HG02884 (cell line): ENCODE measurements around the gene SF3A2.

Source experiments
- ATAC-seq: cut with Tn5 transposase; IDR thresholded peaks from one replicate; pipeline ENCODE4 v1.9.1; 2021; ENCODE audit warnings: mild to moderate bottlenecking, moderate library complexity; ENCODE audit not compliant: unreplicated experiment

SF3A2 gene

GRCh38 chr19:2239771-2240770 lies 3.4 kb downstream of the SF3A2 start:
- no peak for ATAC-seq

- no peak for ATAC-seq
Measured at GRCh38 chr19:2240881-2241760, 4.5 kb downstream of the SF3A2 start.

- ATAC-seq: no peak
Measured at GRCh38 chr19:2242092-2242537, 5.5 kb downstream of the SF3A2 start.

- no peak for ATAC-seq
Measured at GRCh38 chr19:2242816-2243215, 6.2 kb downstream of the SF3A2 start.

- no peak for ATAC-seq
Measured at GRCh38 chr19:2243274-2244124, 6.9 kb downstream of the SF3A2 start.

- ATAC-seq: no peak
Measured at GRCh38 chr19:2244125-2244411, 7.4 kb downstream of the SF3A2 start.

- no peak for ATAC-seq
Measured at GRCh38 chr19:2244486-2244885, 7.9 kb downstream of the SF3A2 start.

GRCh38 chr19:2245273-2245672 lies 8.6 kb downstream of the SF3A2 start:
- ATAC-seq: no peak

GRCh38 chr19:2246014-2246620 lies 9.5 kb downstream of the SF3A2 start:
- ATAC-seq: no peak

- no peak for ATAC-seq
Measured at GRCh38 chr19:2246801-2247361, 10.3 kb downstream of the SF3A2 start.

GRCh38 chr19:2247433-2248101 lies 10.9 kb downstream of the SF3A2 start:
- no peak for ATAC-seq

GRCh38 chr19:2248136-2249009 lies 11.7 kb downstream of the SF3A2 start:
- no peak for ATAC-seq

- no peak for ATAC-seq
Measured at GRCh38 chr19:2249010-2249866, 12.6 kb downstream of the SF3A2 start, which contains the start of gene AMH. TSS of gene AMH (plus strand) at chr19:2249323. CDS start at chr19:2249333, 10 bp downstream.

- ATAC-seq: no peak
Measured at GRCh38 chr19:2249880-2250765, 13.5 kb downstream of the SF3A2 start.

GRCh38 chr19:2250766-2251105 lies 14.1 kb downstream of the SF3A2 start:
- ATAC-seq: no peak
